Measurements from ENCODE around the gene PPT2.

PPT2 gene, protein sequence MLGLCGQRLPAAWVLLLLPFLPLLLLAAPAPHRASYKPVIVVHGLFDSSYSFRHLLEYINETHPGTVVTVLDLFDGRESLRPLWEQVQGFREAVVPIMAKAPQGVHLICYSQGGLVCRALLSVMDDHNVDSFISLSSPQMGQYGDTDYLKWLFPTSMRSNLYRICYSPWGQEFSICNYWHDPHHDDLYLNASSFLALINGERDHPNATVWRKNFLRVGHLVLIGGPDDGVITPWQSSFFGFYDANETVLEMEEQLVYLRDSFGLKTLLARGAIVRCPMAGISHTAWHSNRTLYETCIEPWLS

GRCh38 chr6:32153564-32154513, at the start of gene PPT2:
PPT2 (plus strand) TSS chr6:32154141; CDS start chr6:32154595, 454 bp downstream.
- peak in 13 of 14 donors; percentile 51 to 94 (median 78) for DNase-seq

GRCh38 chr6:32105433-32105832, 48.5 kb upstream of the PPT2 start:
- no peak for DNase-seq

- peak in 1 of 14 donors; percentile 24 for DNase-seq
Observed at GRCh38 chr6:32107406-32107805, 46.5 kb upstream of the PPT2 start.

DNA sequence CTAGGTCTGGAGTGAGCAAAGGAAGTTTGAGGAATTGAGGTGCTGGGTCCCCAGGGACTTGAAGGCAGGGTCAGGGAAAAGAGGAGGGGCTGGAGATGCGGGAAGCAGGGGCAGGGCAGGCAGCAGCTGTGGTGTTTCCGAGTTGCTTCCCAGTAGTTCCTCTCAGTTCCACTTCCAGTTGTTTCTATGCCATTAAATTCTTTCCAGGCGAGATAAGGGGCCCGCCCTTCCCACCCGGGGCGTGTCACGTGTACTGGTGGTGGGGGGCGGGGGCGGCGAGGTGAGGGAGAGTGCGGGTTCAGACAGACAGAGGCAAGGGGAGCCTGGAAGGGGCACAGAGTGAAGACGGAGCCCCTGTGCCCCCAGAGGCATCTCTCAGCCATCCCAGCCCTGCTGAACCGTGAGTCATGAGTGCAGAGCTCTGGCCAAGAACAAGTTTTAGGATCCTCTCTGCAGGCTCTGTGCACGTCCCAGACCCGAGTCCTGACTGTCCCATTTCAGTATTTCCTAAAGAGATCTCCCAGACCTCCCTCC, 45.8 kb upstream of the PPT2 start:
- DNase-seq = no peak

DNA sequence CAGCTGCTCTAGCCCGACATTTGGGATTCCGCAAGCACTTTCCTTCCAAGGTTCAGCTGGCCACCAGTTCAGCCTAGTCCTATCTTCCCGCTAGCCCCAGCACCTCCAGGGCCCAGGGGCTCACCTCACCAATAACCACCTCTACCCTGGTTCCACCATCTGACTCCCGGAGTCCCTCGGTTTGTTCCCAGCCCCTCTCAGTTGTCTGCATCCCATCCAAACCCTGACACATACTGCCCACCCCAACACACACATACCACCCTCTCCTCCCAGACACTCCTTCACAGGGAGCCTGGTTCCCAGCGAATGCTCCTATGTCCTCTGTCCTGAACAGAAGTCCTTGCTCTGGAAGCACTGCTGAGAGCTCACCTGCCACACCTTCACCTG, 45.2 kb upstream of the PPT2 start:
- DNase-seq = no peak

DNA sequence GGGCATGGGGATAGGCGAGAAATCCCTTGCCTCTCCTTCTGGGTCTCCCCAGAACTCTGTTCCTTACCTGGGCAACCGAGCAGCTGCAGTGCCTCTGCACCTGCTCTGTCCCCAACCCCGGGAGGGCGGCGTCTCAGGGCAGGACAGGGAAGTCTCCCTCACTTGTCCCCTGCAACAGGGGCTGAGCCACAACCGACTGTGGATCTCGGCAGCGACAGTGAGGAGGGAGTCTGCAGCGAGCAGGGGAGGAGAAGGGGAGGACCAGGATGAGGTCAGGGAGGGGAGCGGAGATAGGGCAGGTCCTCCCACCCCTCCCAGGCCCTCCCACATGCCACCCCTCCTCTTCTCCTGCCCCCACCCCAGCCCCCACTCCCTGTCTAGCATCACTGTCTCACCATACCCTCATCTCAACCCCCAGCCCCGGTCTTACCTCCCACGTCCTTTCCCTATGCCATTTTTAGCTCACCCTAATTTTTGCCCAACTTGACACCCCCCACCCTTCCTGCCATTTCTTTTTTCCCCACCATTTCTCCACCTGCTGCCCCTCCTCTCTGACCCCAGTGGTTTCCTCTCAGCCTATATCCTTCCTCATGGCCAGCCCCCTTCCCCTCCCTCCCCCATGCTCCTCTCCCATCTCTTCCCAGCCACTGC, 44.7 kb upstream of the PPT2 start, which contains the start of gene TNXB:
TSS of gene TNXB (minus strand) at position 225 of the 651 bp plus-strand sequence. CDS start 11,140 bp downstream, outside the sequence.
- no peak for DNase-seq

DNA sequence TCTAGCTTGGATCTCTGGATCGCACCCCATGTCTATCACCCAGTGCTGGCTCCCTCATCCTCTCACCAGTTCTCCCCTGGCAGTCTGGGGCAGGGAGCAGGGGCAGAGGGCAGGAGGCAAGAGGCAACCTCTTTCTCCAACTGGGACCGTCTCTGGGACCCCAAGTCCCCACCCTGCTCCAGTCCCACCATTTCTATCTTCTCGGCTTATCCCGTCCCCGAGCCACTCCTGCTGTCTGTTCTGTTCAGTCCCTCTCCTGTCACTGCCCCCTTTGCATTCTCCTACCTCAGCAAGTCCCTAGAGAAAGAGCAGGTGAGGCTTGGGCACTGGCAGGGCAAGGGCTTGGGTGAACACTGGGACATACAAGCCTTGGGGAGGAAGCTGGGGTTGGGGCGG, 44.2 kb upstream of the PPT2 start:
- no peak for DNase-seq

- peak in 1 of 14 donors; percentile 20 for DNase-seq
Observed at GRCh38 chr6:32110632-32111031, 43.3 kb upstream of the PPT2 start.

GRCh38 chr6:32111424-32112066, 42.4 kb upstream of the PPT2 start:
- no peak for DNase-seq

DNA sequence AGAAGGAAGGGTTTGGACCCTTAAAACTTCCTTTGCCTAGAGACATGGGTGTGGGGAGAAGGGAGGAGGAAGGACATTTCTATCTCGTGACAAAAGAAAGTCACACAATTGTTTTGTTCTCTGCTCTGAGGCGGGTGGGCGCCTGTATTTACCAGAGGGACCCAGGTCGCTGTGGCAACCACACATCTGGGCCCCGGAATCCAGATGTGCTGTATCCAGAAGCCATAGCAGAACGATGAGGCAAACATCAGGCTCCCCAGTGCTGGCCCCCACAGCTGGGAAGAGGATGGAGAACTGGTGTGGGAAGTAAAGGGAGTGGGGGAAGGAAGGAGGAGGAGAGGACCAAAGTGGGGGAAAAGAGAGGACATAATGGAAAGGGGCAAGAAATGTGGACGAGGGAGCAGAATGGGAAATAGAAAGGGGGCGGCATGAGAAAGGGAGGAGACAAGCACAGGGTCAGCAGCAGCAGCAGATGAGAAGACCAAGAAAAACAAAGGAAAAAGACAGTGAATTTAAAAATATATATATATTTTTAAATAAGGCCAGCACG, 41.4 kb upstream of the PPT2 start:
- no peak for DNase-seq

GRCh38 chr6:32113386-32114352, 40.3 kb upstream of the PPT2 start:
- DNase-seq = peak in 10 of 14 donors; percentile 25 to 83 (median 60)

- DNase-seq = no peak
Observed at GRCh38 chr6:32114796-32115195, 39.1 kb upstream of the PPT2 start.

DNA sequence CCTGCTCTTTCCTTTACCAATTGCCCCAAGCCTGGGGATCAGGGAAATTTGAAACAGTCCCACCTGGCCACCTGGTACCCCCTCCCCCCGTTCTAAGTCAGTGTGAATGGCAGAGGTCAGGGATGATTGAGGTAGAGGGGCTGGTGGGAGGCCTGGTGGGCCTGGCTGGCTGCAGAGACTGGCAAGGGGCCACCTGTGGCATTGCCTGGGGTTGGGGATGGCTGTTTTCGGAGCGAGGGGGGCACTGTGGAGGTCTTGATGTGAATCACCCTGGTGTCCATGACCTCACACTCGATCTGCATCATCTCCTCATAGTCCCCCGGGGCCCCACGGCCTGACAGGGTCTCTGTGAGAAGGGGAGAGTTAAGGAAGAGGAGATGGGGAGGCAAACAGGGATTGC, 38.3 kb upstream of the PPT2 start:
- DNase-seq = no peak

DNA sequence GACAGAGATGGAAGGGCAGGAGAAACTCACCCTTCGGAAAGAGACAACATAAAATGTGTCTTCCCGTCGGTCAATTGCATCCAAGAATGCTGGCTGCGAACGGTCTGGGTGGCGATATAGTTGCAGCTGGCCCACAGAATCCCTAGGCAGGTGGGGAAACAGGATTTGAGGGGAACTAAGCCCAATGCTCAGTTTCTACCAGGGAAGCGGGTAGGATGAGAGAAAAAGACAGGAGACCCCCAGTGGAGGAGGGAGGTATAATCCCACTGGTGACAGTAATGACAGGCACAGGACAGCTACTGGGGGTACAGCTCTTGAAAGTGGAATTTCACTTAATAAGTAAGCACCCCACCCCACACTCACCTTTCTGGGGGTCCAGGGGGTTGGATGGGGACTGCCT, 37.3 kb upstream of the PPT2 start:
- no peak for DNase-seq

DNA sequence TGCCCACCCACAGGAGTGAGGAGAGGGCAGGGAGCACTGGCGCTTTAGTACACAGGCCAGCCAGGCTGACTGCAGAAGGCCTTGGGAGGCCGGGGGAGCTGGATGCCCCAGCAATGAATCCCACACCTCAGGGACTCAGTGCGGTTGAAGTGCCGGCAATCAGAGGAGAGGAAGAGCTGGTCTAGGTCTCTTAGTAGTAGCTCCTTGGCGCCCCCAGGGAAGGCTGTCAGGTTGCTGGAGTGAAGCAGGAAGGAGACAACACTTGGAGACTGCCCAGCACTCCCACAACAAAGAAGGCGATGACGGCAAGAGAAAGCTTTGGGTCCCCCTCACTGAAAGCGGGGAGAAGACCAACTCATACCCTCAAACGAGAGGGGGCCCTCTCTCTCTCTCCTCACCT, 36.5 kb upstream of the PPT2 start:
- no peak for DNase-seq

DNA sequence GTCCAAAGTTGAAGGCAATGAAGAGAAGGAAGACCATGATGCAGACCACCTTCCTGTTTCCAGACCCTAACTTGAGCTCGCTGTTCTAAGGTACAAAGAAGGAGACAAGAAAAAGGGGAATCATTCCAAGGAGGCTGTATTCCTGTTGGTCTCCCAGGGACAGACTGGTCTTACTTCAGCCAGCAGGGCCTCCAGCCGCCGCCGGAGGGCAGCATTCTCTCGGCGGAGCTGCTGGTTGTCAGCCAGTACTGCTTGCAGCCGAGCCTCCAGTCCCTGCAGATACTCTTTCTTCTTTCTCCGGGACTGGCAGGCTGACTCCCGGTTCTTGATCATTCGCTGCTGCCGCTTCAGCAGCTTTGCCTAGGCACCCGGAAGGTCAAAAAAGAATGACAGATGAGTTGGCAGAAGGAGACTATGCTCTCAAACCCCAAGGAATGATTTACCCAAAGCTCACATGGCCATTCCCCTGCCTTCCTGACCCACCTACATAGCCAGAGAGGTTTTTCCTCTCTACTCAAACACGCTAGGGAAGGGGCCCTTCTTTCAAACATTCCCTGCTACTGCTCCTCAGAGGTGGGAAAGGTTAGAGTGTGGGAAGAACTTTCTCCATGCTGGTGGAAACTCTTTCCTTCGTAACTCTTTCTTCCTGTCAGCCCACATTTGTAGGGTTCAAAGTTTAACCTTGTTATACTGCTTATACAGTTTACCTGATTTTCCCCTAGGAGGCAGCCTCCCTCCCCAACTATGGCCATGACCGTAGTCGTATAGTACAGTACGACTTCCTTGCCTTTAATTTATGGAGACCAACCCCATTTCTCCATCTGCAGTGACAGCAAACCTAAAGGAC, 34.9 kb upstream of the PPT2 start:
- peak; percentile 10 to 85 (median 68) for DNase-seq

- DNase-seq = no peak
Observed at GRCh38 chr6:32120573-32121059, 33.3 kb upstream of the PPT2 start.

- peak in 1 of 14 donors; percentile 52 for DNase-seq
Observed at GRCh38 chr6:32123681-32124080, 30.3 kb upstream of the PPT2 start.

DNA sequence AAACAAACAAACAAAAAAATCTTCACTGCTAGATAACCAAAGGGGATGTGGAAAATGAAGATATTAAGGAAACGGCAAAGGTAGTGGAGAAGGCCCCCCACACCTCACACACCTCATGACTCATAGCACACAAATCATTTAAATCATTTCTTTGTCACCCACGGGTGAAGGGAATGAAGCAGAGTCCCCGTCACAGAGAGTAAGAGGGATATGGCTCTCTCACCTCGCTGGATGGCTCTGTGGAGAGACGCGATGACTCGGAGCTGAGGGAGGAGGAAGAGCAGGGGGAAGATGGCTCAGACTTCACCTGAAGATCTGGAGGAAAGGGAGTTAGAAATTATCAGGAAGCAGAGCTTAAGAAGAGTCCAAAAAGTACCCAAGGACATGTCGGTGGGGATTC, 27.1 kb upstream of the PPT2 start:
- no peak for DNase-seq

DNA sequence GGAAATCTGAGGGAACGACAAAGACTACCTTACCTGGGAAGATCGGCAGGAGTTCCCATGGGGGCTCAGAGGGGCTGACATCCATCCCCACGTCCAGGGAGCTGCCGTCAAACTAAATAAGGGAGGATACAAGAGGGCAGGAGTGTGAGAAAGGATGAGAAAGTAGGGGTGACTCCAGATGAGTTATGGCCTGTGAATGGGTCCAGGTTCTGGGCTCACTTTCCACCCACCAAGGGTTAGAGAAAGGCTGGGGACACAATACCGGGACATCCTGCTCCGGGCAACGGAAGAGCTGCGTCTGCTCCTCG, 26.6 kb upstream of the PPT2 start:
- DNase-seq = no peak

Measured in C1 segment of cervical spinal cord (tissue), 14 donors.